GM19239 (cell line): Measurements from ENCODE around the gene CADPS2.
"Not testable (repeated sequence)": the region's sequence is repeated elsewhere in the genome, so short reads cannot be mapped to it uniquely, and the experiment has no call there.

Source experiments
- DNase-seq: peaks from one replicate; pipeline ENCODE4 v3.0.0; 2011; ENCODE audit warnings: low spot score; ENCODE audit not compliant: insufficient read length
- FAIRE-seq: peaks from 2 replicates; lab custom pipeline; 2011; peaks lifted over from hg19 to GRCh38; lab: Jason Lieb, UNC

The CADPS2 gene

GRCh38 chr7:122719010-122719578 is 167.2 kb downstream of the CADPS2 start:
- DNase-seq (no peak), FAIRE-seq (no peak)

- FAIRE-seq (no peak), DNase-seq (no peak)
These were observed 168.7 kb downstream of the CADPS2 start for GRCh38 chr7:122717356-122718089.

GRCh38 chr7:122715183-122715582 is 171.1 kb downstream of the CADPS2 start:
- DNase-seq (no peak), FAIRE-seq (no peak)

- DNase-seq = no peak
- no peak for FAIRE-seq
These were observed 175.3 kb downstream of the CADPS2 start for GRCh38 chr7:122710916-122711315.

- DNase-seq = no peak
- no peak for FAIRE-seq
These were observed 176.2 kb downstream of the CADPS2 start for GRCh38 chr7:122709930-122710646.

- DNase-seq (no peak), FAIRE-seq (no peak)
These were observed 179.4 kb downstream of the CADPS2 start for GRCh38 chr7:122706836-122707235.

- DNase-seq (no peak), FAIRE-seq (no peak)
These were observed 183.3 kb downstream of the CADPS2 start, which contains the start of gene RNF148 for GRCh38 chr7:122702872-122703510. RNF148 (minus strand) TSS chr7:122702922; CDS start chr7:122702750, 172 bp downstream.

GRCh38 chr7:122699017-122699416 is 187.2 kb downstream of the CADPS2 start, which contains the start of gene RNF133:
RNF133 (minus strand) TSS chr7:122699117; CDS start chr7:122698918, 199 bp downstream.
- FAIRE-seq = no peak
- no peak for DNase-seq

- DNase-seq = no peak
- no peak for FAIRE-seq
These were observed 190.4 kb downstream of the CADPS2 start for GRCh38 chr7:122695816-122696215.

GRCh38 chr7:122694697-122695096 is 191.6 kb downstream of the CADPS2 start:
- FAIRE-seq = no peak
- no peak for DNase-seq

- DNase-seq = no peak
- FAIRE-seq = no peak
These were observed 193.4 kb downstream of the CADPS2 start for GRCh38 chr7:122692769-122693309.

GRCh38 chr7:122691569-122692235 is 194.6 kb downstream of the CADPS2 start:
- DNase-seq (no peak), FAIRE-seq (no peak)

GRCh38 chr7:122689346-122690109 is 196.7 kb downstream of the CADPS2 start:
- DNase-seq (no peak), FAIRE-seq (no peak)

- DNase-seq (no peak), FAIRE-seq (no peak)
These were observed 197.8 kb downstream of the CADPS2 start for GRCh38 chr7:122688400-122688998.

GRCh38 chr7:122686360-122686878 is 199.8 kb downstream of the CADPS2 start:
- no peak for DNase-seq
- no peak for FAIRE-seq

GRCh38 chr7:122684504-122684903 is 201.8 kb downstream of the CADPS2 start:
- FAIRE-seq = no peak
- no peak for DNase-seq

GRCh38 chr7:122682815-122683550 is 203.3 kb downstream of the CADPS2 start:
- FAIRE-seq = no peak
- no peak for DNase-seq

- not testable (repeated sequence) for FAIRE-seq, DNase-seq
These were observed 205.1 kb downstream of the CADPS2 start for GRCh38 chr7:122681186-122681585.
